HEK293 (cell line): ENCODE data around the gene CASKIN2.

ENCODE experiments used
- CTCF ChIA-PET: fragments of 350-600 bp; formaldehyde crosslinking; extraction: SDS; loops from one replicate; lab custom pipeline; 2021; ENCODE audit warnings: antibody characterized with exemption; lab: Yijun Ruan, JAX
- POLR2A ChIA-PET: fragments of 300-600 bp; formaldehyde crosslinking; extraction: SDS; loops from one replicate; lab custom pipeline; 2020; ENCODE audit warnings: antibody characterized with exemption, inconsistent platforms; lab: Yijun Ruan, JAX
- H3K27ac ChIP-seq: fragments of 200-500 bp; sonication (Bioruptor generic); 2 replicates; pipeline ENCODE4 v1.5.1; 2014; ENCODE audit warnings: low read depth, low read length, control low read depth, inconsistent platforms; ENCODE audit errors: extremely low read depth
- H3K36me3 ChIP-seq, 2 experiments: fragments of 200-500 bp in 1 of 2; sonication (Bioruptor generic) in 1 of 2; 1 replicate in 1 of 2; 2 replicates in 1 of 2; pipeline ENCODE4 v1.5.1; 2014 to 2017; ENCODE audit warnings: inconsistent platforms in 2 of 2, low read length in 2 of 2; ENCODE audit not compliant: control insufficient read depth in 2 of 2, insufficient read depth in 1 of 2
- H3K4me1 ChIP-seq: fragments of 200-500 bp; sonication (Bioruptor generic); 2 replicates; pipeline ENCODE4 v1.5.1; 2014; ENCODE audit warnings: mild to moderate bottlenecking, low read length, inconsistent platforms; ENCODE audit not compliant: control insufficient read depth, insufficient read depth
- H3K4me3 ChIP-seq: 2 replicates; pipeline ENCODE4 v1.5.1; 2011; ENCODE audit warnings: low read depth, mild to moderate bottlenecking, control low read depth, low read length, moderate library complexity
- H3K9me3 ChIP-seq: fragments of 200-500 bp; sonication (Bioruptor generic); 2 replicates; pipeline ENCODE4 v1.5.1; 2014; ENCODE audit warnings: low read depth, low read length, inconsistent platforms; ENCODE audit not compliant: control insufficient read depth, insufficient read depth
- CTCF ChIP-seq: fragments of 450-650 bp; formaldehyde crosslinking; IDR thresholded peaks from 2 replicates; pipeline ENCODE4 v1.5.1; 2016; ENCODE audit warnings: missing biosample characterization, missing genetic modification characterization
- GLI4 ChIP-seq: fragments of 450-650 bp; formaldehyde crosslinking; IDR thresholded peaks from 2 replicates; pipeline ENCODE4 v1.5.1; 2016; ENCODE audit warnings: missing biosample characterization, missing genetic modification characterization
- KLF17 ChIP-seq: fragments of 450-650 bp; formaldehyde crosslinking; IDR thresholded peaks from 2 replicates; pipeline ENCODE4 v1.5.1; 2016; ENCODE audit warnings: missing biosample characterization, missing genetic modification characterization
- MZF1 ChIP-seq: fragments of 450-650 bp; formaldehyde crosslinking; IDR thresholded peaks from 2 replicates; pipeline ENCODE4 v1.5.1; 2017; ENCODE audit warnings: missing biosample characterization, missing genetic modification characterization, borderline replicate concordance
- OSR2 ChIP-seq: fragments of 450-650 bp; formaldehyde crosslinking; IDR thresholded peaks from 2 replicates; pipeline ENCODE4 v1.5.1; 2016; ENCODE audit warnings: missing biosample characterization, missing genetic modification characterization
- SALL2 ChIP-seq: fragments of 450-650 bp; formaldehyde crosslinking; IDR thresholded peaks from 2 replicates; pipeline ENCODE4 v1.5.0; 2017; ENCODE audit warnings: missing biosample characterization, mild to moderate bottlenecking, missing genetic modification characterization, borderline replicate concordance
- SCRT2 ChIP-seq: fragments of 450-650 bp; formaldehyde crosslinking; IDR thresholded peaks from 2 replicates; pipeline ENCODE4 v1.5.1; 2016; ENCODE audit warnings: missing biosample characterization, missing genetic modification characterization
- ZBTB11 ChIP-seq: fragments of 450-650 bp; formaldehyde crosslinking; conservative IDR thresholded peaks from 2 replicates; pipeline ENCODE4 v1.5.1; 2016; ENCODE audit warnings: low read depth, missing biosample characterization, missing genetic modification characterization
- ZBTB6 ChIP-seq: fragments of 450-650 bp; formaldehyde crosslinking; IDR thresholded peaks from 2 replicates; pipeline ENCODE4 v1.5.1; 2017; ENCODE audit warnings: missing biosample characterization, missing genetic modification characterization
- ZFP3 ChIP-seq: fragments of 450-650 bp; formaldehyde crosslinking; IDR thresholded peaks from 2 replicates; pipeline ENCODE4 v1.5.1; 2016; ENCODE audit warnings: low read depth, missing biosample characterization, missing genetic modification characterization
- ZNF112 ChIP-seq: fragments of 450-650 bp; formaldehyde crosslinking; IDR thresholded peaks from 2 replicates; pipeline ENCODE4 v1.5.0; 2017; ENCODE audit warnings: missing biosample characterization, missing genetic modification characterization
- ZNF169 ChIP-seq: fragments of 450-650 bp; formaldehyde crosslinking; IDR thresholded peaks from 2 replicates; pipeline ENCODE4 v1.5.1; 2016; ENCODE audit warnings: missing biosample characterization, missing genetic modification characterization
- ZNF239 ChIP-seq: fragments of 450-650 bp; formaldehyde crosslinking; IDR thresholded peaks from 2 replicates; pipeline ENCODE4 v1.5.1; 2016; ENCODE audit warnings: missing biosample characterization, missing genetic modification characterization
- ZNF335 ChIP-seq: fragments of 450-650 bp; formaldehyde crosslinking; conservative IDR thresholded peaks from 2 replicates; pipeline ENCODE4 v1.5.1; 2016; ENCODE audit warnings: missing biosample characterization, missing genetic modification characterization
- ZNF473 ChIP-seq: fragments of 450-650 bp; formaldehyde crosslinking; IDR thresholded peaks from 2 replicates; pipeline ENCODE4 v1.5.1; 2017; ENCODE audit warnings: missing biosample characterization, missing genetic modification characterization
- ZNF510 ChIP-seq: fragments of 450-650 bp; formaldehyde crosslinking; IDR thresholded peaks from 2 replicates; pipeline ENCODE4 v1.5.1; 2018; ENCODE audit warnings: mild to moderate bottlenecking, missing genetic modification characterization, missing biosample characterization; ENCODE audit not compliant: insufficient replicate concordance
- ZNF555 ChIP-seq: fragments of 450-650 bp; formaldehyde crosslinking; conservative IDR thresholded peaks from 2 replicates; pipeline ENCODE4 v1.5.1; 2017; ENCODE audit warnings: missing biosample characterization, mild to moderate bottlenecking, missing genetic modification characterization, inconsistent platforms
- ZNF560 ChIP-seq: fragments of 450-650 bp; formaldehyde crosslinking; IDR thresholded peaks from 2 replicates; pipeline ENCODE4 v1.5.1; 2017; ENCODE audit warnings: missing biosample characterization, missing genetic modification characterization, borderline replicate concordance
- ZNF621 ChIP-seq: fragments of 450-650 bp; formaldehyde crosslinking; IDR thresholded peaks from 2 replicates; pipeline ENCODE4 v1.5.1; 2017; ENCODE audit warnings: missing biosample characterization, missing genetic modification characterization
- ZNF624 ChIP-seq: fragments of 450-650 bp; formaldehyde crosslinking; IDR thresholded peaks from 2 replicates; pipeline ENCODE4 v1.5.1; 2017; ENCODE audit warnings: missing biosample characterization, missing genetic modification characterization
- ZNF654 ChIP-seq: fragments of 450-650 bp; formaldehyde crosslinking; IDR thresholded peaks from 2 replicates; pipeline ENCODE4 v1.5.1; 2016; ENCODE audit warnings: low read depth, missing biosample characterization, missing genetic modification characterization
- ZNF664 ChIP-seq: fragments of 450-650 bp; formaldehyde crosslinking; IDR thresholded peaks from 2 replicates; pipeline ENCODE4 v1.5.1; 2016; ENCODE audit warnings: missing biosample characterization, missing genetic modification characterization
- ZNF785 ChIP-seq: fragments of 450-650 bp; formaldehyde crosslinking; IDR thresholded peaks from 2 replicates; pipeline ENCODE4 v1.5.1; 2016; ENCODE audit warnings: missing biosample characterization, missing genetic modification characterization

Gene CASKIN2

GRCh38 chr17:75563063-75563758 is 47.9 kb upstream of the CASKIN2 start:
- no peak overlapping the region for H3K4me3 ChIP-seq
- no peaks in the 10 kb centered on the region for H3K4me1 ChIP-seq
- POLR2A ChIA-PET: no interaction called here
- TF ChIP-seq ZNF621 (tag by site-specific recombination) (no peak), ZNF239 (no peak), MZF1 (no peak), ZNF560 (no peak), ZNF785 (tag by site-specific recombination) (no peak), ZFP3 (no peak), ZNF654 (no peak), ZNF335 (tag by site-specific recombination) (no peak), ZBTB6 (no peak), GLI4 (tag by site-specific recombination) (no peak), SCRT2 (tag by site-specific recombination) (no peak), ZNF112 (tag by site-specific recombination) (no peak)
- H3K9me3 ChIP-seq: no peaks in the 10 kb centered on the region
- CTCF ChIA-PET: interaction anchor here (0.7 kb wide), 1 partner anchor 110 kb away, joined by 3 read pairs; no protein-coding TSS in a partner anchor
- peaks cover 0 to 22% of the 10 kb centered on the region in 2 experiments; a peak in 1 of 3 replicates for H3K36me3 ChIP-seq
- no peak overlapping the region for H3K27ac ChIP-seq

- ChIA-PET POLR2A (no interaction called here), CTCF (interaction anchor here (0.6 to 0.7 kb wide), 2 partner anchors 109 to 149 kb away, joined by 3 read pairs; no protein-coding TSS in a partner anchor)
- 0 out of 2 replicates have a peak, but pooled peaks cover 2% of the 10 kb centered on the region for H3K4me1 ChIP-seq
- H3K27ac ChIP-seq: no peak overlapping the region
- no peak for TF ChIP-seq ZNF473 (tag by site-specific recombination)
- peak; percentile 22; the same call in 1 of the 2 replicates for TF ChIP-seq CTCF (tag by site-specific recombination)
- H3K36me3 ChIP-seq: peaks cover 0 to 22% of the 10 kb centered on the region in 2 experiments; a peak in 1 of 3 replicates
- H3K9me3 ChIP-seq: no peaks in the 10 kb centered on the region
- no peak overlapping the region for H3K4me3 ChIP-seq
These were observed 46.7 kb upstream of the CASKIN2 start for GRCh38 chr17:75561927-75562603.

- Histone ChIP-seq H3K36me3 (peaks cover 0 to 16% of the 10 kb centered on the region in 2 experiments; a peak in 1 of 3 replicates), H3K4me1 (0 out of 2 replicates have a peak, but pooled peaks cover 5% of the 10 kb centered on the region), H3K4me3 (no peak overlapping the region), H3K27ac (no peak overlapping the region), H3K9me3 (no peaks in the 10 kb centered on the region)
- ChIA-PET POLR2A (interaction anchor here (1.5 kb wide), 1 partner anchor 11 kb away, joined by 5 read pairs; no protein-coding TSS in a partner anchor), CTCF (interaction anchor here (0.5 to 1.3 kb wide), 3 partner anchors 28 to 74 kb away, joined by 3 to 5 read pairs (median 4); partner anchors contain the start of gene SMIM5)
- TF ChIP-seq OSR2 (tag by site-specific recombination) (no peak), ZNF169 (no peak), ZFP3 (no peak), ZNF654 (no peak), SALL2 (no peak), ZBTB11 (tag by site-specific recombination) (no peak), ZNF510 (tag by site-specific recombination) (no peak), KLF17 (tag by site-specific recombination) (no peak), ZNF624 (tag by site-specific recombination) (no peak), ZNF664 (tag by site-specific recombination) (no peak), ZNF555 (tag by site-specific recombination) (no peak)
These were observed 44.7 kb upstream of the CASKIN2 start for GRCh38 chr17:75559958-75560533.
